Right lobe of liver (tissue), 6 donors: ENCODE data around the gene SLC16A12. TPM values are rescaled to one million over a fixed set of nuclear protein-coding genes. Genes with fewer than 3 reads are reported as not detected.
A peak's percentile ranks its signal among the peaks of the same experiment; 100 is the strongest.

Experiments used
- ATAC-seq, 4 donors: fragments of 200-7000 bp; cut with Tn5 transposase; one replicate each; pipeline ENCODE4 v1.9.1; 2020; ENCODE audit warnings: mild to moderate bottlenecking in 4 of 4, moderate library complexity in 4 of 4
- DNase-seq, 3 donors: peaks; one replicate each; pipeline ENCODE4 v3.0.0-alpha.2; 2020
- H3K27ac ChIP-seq, 3 donors: fragments of 200-600 bp; one replicate each; pipeline ENCODE4 v1.8.0; 2022
- H3K27me3 ChIP-seq, 2 donors: fragments of 200-600 bp; one replicate each; pipeline ENCODE4 v1.8.0; 2022
- H3K36me3 ChIP-seq, 4 donors: fragments of 200-600 bp; sonication (generic) in 1 of 4; one replicate each; pipeline versions ENCODE4 v1.5.1 to v1.8.0; 2017 to 2022; ENCODE audit warnings: control low read depth in 1 of 4
- H3K4me1 ChIP-seq, 4 donors: fragments of 200-600 bp; sonication (generic) in 1 of 4; one replicate each; pipeline versions ENCODE4 v1.5.1 to v1.8.0; 2017 to 2022; ENCODE audit warnings: control low read depth in 1 of 4
- H3K4me3 ChIP-seq, 3 donors: fragments of 200-600 bp; one replicate each; pipeline ENCODE4 v1.8.0; 2022
- H3K9me3 ChIP-seq, 4 donors: fragments of 200-600 bp; sonication (generic) in 1 of 4; one replicate each; pipeline versions ENCODE4 v1.5.1 to v1.8.0; 2017 to 2022; ENCODE audit warnings: control low read depth in 1 of 4
- POLR2A ChIP-seq: fragments of 450-650 bp; IDR thresholded peaks from one replicate; pipeline ENCODE4 v1.6.1; 2017; ENCODE audit warnings: antibody characterized with exemption, mild to moderate bottlenecking
- WGBS: methylation state at CpG from one replicate; pipeline ENCODE4 v1.1.6; 2018; ENCODE audit warnings: low coverage, low lambda C conversion rate; ENCODE audit not compliant: insufficient coverage; ENCODE audit errors: missing lambda C conversion rate; 5-methylcytosine and 5-hydroxymethylcytosine counted together
- intact Hi-C, 2 donors: fragments of 100-400 bp; cut with DNase I; formaldehyde crosslinking; loops; one replicate each; pipeline versions ENCODE4 v1.11.2 to v1.14.1; 2022
- total RNA-seq, 6 experiments: library from RNA; depleted of rRNA in 2 of 6; stranded (reverse); fragments of >200 nt in 2 of 6; fragmentation: NEBNext Ultra II Directional in 3 of 6; extraction: Animal tissue kit (Norgen Biotek cat#: 25700) in 3 of 6; gene quantifications; one replicate each; pipeline versions ENCODE4 v1.1.0 to v1.2.4, GENCODE V29; 2016 to 2023
- TF ChIP-seq, protein P1 (sequence below), 4 donors: fragments of 200-600 bp in 3 of 4; fragments of 450-650 bp in 1 of 4; IDR thresholded peaks; one replicate each; pipeline versions ENCODE4 v1.5.1 to v1.8.0; 2016 to 2022; ENCODE audit warnings: antibody characterized with exemption in 4 of 4, mild to moderate bottlenecking in 2 of 4
- donor health status: DM: no; HTN: yes; CAD: no.
- donor health status: DM: no; HTN: no; CAD: no.
- donor health status: DM: no; HTN: no; CAD: no.
- donor health status: DM: no; HTN: yes; CAD: no.
- donor health status: DM: no; HTN: yes; CAD: no.

The SLC16A12 gene
- total RNA-seq, 6 experiments from 2014 or later: 0.20 to 6.1 (median 0.80) TPM

- H3K27ac ChIP-seq: no peak overlapping the region
- ATAC-seq: peak in 1 of 4 donors; percentile 25
- intact Hi-C loops: loop anchor here in 1 of 2 donors (10.0 kb wide), 1 partner anchor 90 kb away; no protein-coding TSS in a partner anchor
These were observed 19.0 kb upstream of the SLC16A12 start for GRCh38 chr10:89554433-89554832.

GRCh38 chr10:89553064-89553734 is 17.8 kb upstream of the SLC16A12 start:
- TF ChIP-seq POLR2A: no peak
- TF ChIP-seq, protein P1, sequence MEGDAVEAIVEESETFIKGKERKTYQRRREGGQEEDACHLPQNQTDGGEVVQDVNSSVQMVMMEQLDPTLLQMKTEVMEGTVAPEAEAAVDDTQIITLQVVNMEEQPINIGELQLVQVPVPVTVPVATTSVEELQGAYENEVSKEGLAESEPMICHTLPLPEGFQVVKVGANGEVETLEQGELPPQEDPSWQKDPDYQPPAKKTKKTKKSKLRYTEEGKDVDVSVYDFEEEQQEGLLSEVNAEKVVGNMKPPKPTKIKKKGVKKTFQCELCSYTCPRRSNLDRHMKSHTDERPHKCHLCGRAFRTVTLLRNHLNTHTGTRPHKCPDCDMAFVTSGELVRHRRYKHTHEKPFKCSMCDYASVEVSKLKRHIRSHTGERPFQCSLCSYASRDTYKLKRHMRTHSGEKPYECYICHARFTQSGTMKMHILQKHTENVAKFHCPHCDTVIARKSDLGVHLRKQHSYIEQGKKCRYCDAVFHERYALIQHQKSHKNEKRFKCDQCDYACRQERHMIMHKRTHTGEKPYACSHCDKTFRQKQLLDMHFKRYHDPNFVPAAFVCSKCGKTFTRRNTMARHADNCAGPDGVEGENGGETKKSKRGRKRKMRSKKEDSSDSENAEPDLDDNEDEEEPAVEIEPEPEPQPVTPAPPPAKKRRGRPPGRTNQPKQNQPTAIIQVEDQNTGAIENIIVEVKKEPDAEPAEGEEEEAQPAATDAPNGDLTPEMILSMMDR (IDR thresholded peaks at IDR 0.05): no peak
- 66% methylated on average over 5 of the region's 5 CpGs for WGBS
- DNase-seq (no peak), ATAC-seq (peak in 1 of 4 donors; percentile 75)
- no peaks in the 10 kb centered on the region for H3K36me3 ChIP-seq
- intact Hi-C loops: loop anchor here in 1 of 2 donors (10.0 kb wide), 1 partner anchor 88 kb away; no protein-coding TSS in a partner anchor
- H3K27me3 ChIP-seq: no peaks in the 10 kb centered on the region
- peaks cover 0 to 8% (median 0%) of the 10 kb centered on the region in 4 donors for H3K4me1 ChIP-seq
- no peak overlapping the region for H3K4me3 ChIP-seq
- no peaks in the 10 kb centered on the region for H3K9me3 ChIP-seq
- no peak overlapping the region for H3K27ac ChIP-seq

More at GRCh38 chr10:89554433-89554832, 19.0 kb upstream of the SLC16A12 start:
- H3K4me3 ChIP-seq: no peak overlapping the region
- H3K36me3 ChIP-seq: no peaks in the 10 kb centered on the region
- WGBS: 88% methylated on average over 1 of the region's 1 CpG
- no peaks in the 10 kb centered on the region for H3K27me3 ChIP-seq
- no peak for DNase-seq
- TF ChIP-seq, protein P1 (IDR thresholded peaks at IDR 0.05): no peak
- TF ChIP-seq POLR2A: no peak
- H3K9me3 ChIP-seq: no peaks in the 10 kb centered on the region
- no peaks in the 10 kb centered on the region for H3K4me1 ChIP-seq

GRCh38 chr10:89552213-89552612 is 16.8 kb upstream of the SLC16A12 start:
- intact Hi-C loops: loop anchor here in 1 of 2 donors (10.0 kb wide), 1 partner anchor 87 kb away; no protein-coding TSS in a partner anchor
- Histone ChIP-seq H3K27me3 (no peaks in the 10 kb centered on the region), H3K27ac (no peak overlapping the region), H3K9me3 (no peaks in the 10 kb centered on the region), H3K36me3 (no peaks in the 10 kb centered on the region), H3K4me3 (no peak overlapping the region), H3K4me1 (peaks cover 0 to 18% (median 4%) of the 10 kb centered on the region in 4 donors)
- no peak for ATAC-seq
- WGBS: 84% methylated on average over 3 of the region's 4 CpGs
- TF ChIP-seq, protein P1 (IDR thresholded peaks at IDR 0.05): no peak
- no peak for TF ChIP-seq POLR2A
- DNase-seq: no peak

DNA sequence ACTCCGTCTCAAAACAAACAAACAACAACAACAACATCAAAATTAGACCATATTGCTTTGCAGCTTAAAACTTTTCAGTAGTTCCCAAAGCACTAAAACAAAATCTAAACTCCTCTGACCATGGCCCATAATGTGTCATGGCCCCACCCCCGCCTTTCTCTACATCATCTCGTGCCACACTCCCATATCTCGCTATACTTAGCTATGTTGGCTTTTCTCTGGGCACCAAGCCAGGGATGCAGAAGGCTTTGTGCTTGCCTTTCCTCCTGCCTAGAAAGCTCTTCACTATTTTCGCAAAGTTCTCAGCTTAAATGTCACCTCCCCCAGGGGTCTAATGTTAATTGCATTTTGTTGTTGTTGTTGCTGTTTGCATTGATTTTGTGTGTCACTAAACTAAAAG is 15.1 kb upstream of the SLC16A12 start:
- Histone ChIP-seq H3K27ac (no peak overlapping the region), H3K4me1 (peaks cover 0 to 19% (median 4%) of the 10 kb centered on the region in 4 donors), H3K36me3 (no peaks in the 10 kb centered on the region), H3K4me3 (no peak overlapping the region), H3K27me3 (no peaks in the 10 kb centered on the region), H3K9me3 (no peaks in the 10 kb centered on the region)
- ATAC-seq (no peak), DNase-seq (no peak)
- TF ChIP-seq POLR2A: no peak
- TF ChIP-seq, protein P1 (IDR thresholded peaks at IDR 0.05): no peak
- WGBS: 70% methylated on average over 5 of the region's 5 CpGs
- intact Hi-C loops: loop anchor here in 1 of 2 donors (10.0 kb wide), 1 partner anchor 86 kb away; no protein-coding TSS in a partner anchor
